ENCODE results near the gene SRGAP2B. TPM values are rescaled to one million over a fixed set of nuclear protein-coding genes. Genes with fewer than 3 reads are reported as not detected.
A peak's percentile ranks its signal among the peaks of the same experiment; 100 is the strongest.
"Not testable (repeated sequence)": the region's sequence is repeated elsewhere in the genome, so short reads cannot be mapped to it uniquely, and the experiment has no call there.

The SRGAP2B gene
- total and polyA plus RNA-seq, 2 experiments from 2014 or later, result 8.9 to 20.1 TPM

GRCh38 chr1:145008388-145008787, 86.7 kb downstream of the SRGAP2B start:
- not testable (repeated sequence) for H3K9me3 ChIP-seq (ENCODE audit: low read depth); H3K27ac ChIP-seq; DNase-seq (ENCODE audit: low read depth in 1 of 2, low spot score in 1 of 2); H3K36me3 ChIP-seq; H3K4me3 ChIP-seq; H3K4me1 ChIP-seq (ENCODE audit: low read depth); H3K27me3 ChIP-seq

GRCh38 chr1:145005142-145005541, 90.0 kb downstream of the SRGAP2B start:
- not testable (repeated sequence) for DNase-seq (ENCODE audit: low read depth in 1 of 2, low spot score in 1 of 2); H3K27ac ChIP-seq; H3K9me3 ChIP-seq (ENCODE audit: low read depth); H3K4me3 ChIP-seq; H3K36me3 ChIP-seq; H3K27me3 ChIP-seq; H3K4me1 ChIP-seq (ENCODE audit: low read depth)

GRCh38 chr1:145001381-145001780, 93.7 kb downstream of the SRGAP2B start:
- not testable (repeated sequence) for DNase-seq (ENCODE audit: low read depth in 1 of 2, low spot score in 1 of 2)

GRCh38 chr1:145000743-145001326, 94.3 kb downstream of the SRGAP2B start:
- H3K36me3 ChIP-seq; DNase-seq (ENCODE audit: low read depth in 1 of 2, low spot score in 1 of 2); H3K27me3 ChIP-seq; H3K4me3 ChIP-seq; H3K27ac ChIP-seq; H3K4me1 ChIP-seq (ENCODE audit: low read depth); H3K9me3 ChIP-seq (ENCODE audit: low read depth): not testable (repeated sequence)

More at GRCh38 chr1:145001381-145001780, 93.7 kb downstream of the SRGAP2B start:
- H3K27me3 ChIP-seq; H3K4me3 ChIP-seq; H3K9me3 ChIP-seq (ENCODE audit: low read depth); H3K4me1 ChIP-seq (ENCODE audit: low read depth); H3K36me3 ChIP-seq; H3K27ac ChIP-seq: not testable (repeated sequence)

- DNase-seq (ENCODE audit: low read depth in 1 of 2, low spot score in 1 of 2); H3K4me1 ChIP-seq (ENCODE audit: low read depth); H3K27ac ChIP-seq; H3K27me3 ChIP-seq; H3K36me3 ChIP-seq; H3K9me3 ChIP-seq (ENCODE audit: low read depth); H3K4me3 ChIP-seq: not testable (repeated sequence)
Observed at GRCh38 chr1:145000074-145000742, 94.9 kb downstream of the SRGAP2B start.

GRCh38 chr1:144998981-144999273, 96.2 kb downstream of the SRGAP2B start:
- DNase-seq (ENCODE audit: low read depth in 1 of 2, low spot score in 1 of 2); H3K27me3 ChIP-seq; H3K36me3 ChIP-seq; H3K9me3 ChIP-seq (ENCODE audit: low read depth); H3K4me1 ChIP-seq (ENCODE audit: low read depth); H3K27ac ChIP-seq; H3K4me3 ChIP-seq: not testable (repeated sequence)

- H3K27ac ChIP-seq; H3K4me3 ChIP-seq; H3K36me3 ChIP-seq; H3K4me1 ChIP-seq (ENCODE audit: low read depth); DNase-seq (ENCODE audit: low read depth in 1 of 2, low spot score in 1 of 2); H3K27me3 ChIP-seq; H3K9me3 ChIP-seq (ENCODE audit: low read depth): not testable (repeated sequence)
Observed at GRCh38 chr1:144998134-144998980, 96.8 kb downstream of the SRGAP2B start.

- H3K36me3 ChIP-seq; H3K27ac ChIP-seq; H3K9me3 ChIP-seq (ENCODE audit: low read depth); H3K4me3 ChIP-seq; H3K4me1 ChIP-seq (ENCODE audit: low read depth); H3K27me3 ChIP-seq: not testable (repeated sequence)
- peak in 1 of 2 donors; percentile 45 for DNase-seq (ENCODE audit: low read depth in 1 of 2, low spot score in 1 of 2)
Observed at GRCh38 chr1:144995833-144996410, 99.2 kb downstream of the SRGAP2B start.

GRCh38 chr1:144992915-144993314, 102.2 kb downstream of the SRGAP2B start:
- not testable (repeated sequence) for H3K27ac ChIP-seq; H3K4me1 ChIP-seq (ENCODE audit: low read depth); H3K9me3 ChIP-seq (ENCODE audit: low read depth); H3K27me3 ChIP-seq; H3K36me3 ChIP-seq; H3K4me3 ChIP-seq
- peak in 1 of 2 donors; percentile 52 for DNase-seq (ENCODE audit: low read depth in 1 of 2, low spot score in 1 of 2)

GRCh38 chr1:144990611-144991010, 104.5 kb downstream of the SRGAP2B start:
- H3K4me3 ChIP-seq; DNase-seq (ENCODE audit: low read depth in 1 of 2, low spot score in 1 of 2); H3K9me3 ChIP-seq (ENCODE audit: low read depth); H3K36me3 ChIP-seq; H3K27ac ChIP-seq; H3K27me3 ChIP-seq; H3K4me1 ChIP-seq (ENCODE audit: low read depth): not testable (repeated sequence)

- H3K4me3 ChIP-seq, H3K27me3 ChIP-seq: not testable (repeated sequence)
Observed at GRCh38 chr1:144987131-144987530, 108.0 kb downstream of the SRGAP2B start.

GRCh38 chr1:144986171-144986860, 108.8 kb downstream of the SRGAP2B start:
- H3K27me3 ChIP-seq; H3K27ac ChIP-seq; H3K4me3 ChIP-seq; H3K9me3 ChIP-seq (ENCODE audit: low read depth); DNase-seq (ENCODE audit: low read depth in 1 of 2, low spot score in 1 of 2); H3K36me3 ChIP-seq; H3K4me1 ChIP-seq (ENCODE audit: low read depth): not testable (repeated sequence)

More at GRCh38 chr1:144987131-144987530, 108.0 kb downstream of the SRGAP2B start:
- H3K9me3 ChIP-seq (ENCODE audit: low read depth); H3K27ac ChIP-seq; H3K36me3 ChIP-seq; H3K4me1 ChIP-seq (ENCODE audit: low read depth); DNase-seq (ENCODE audit: low read depth in 1 of 2, low spot score in 1 of 2): not testable (repeated sequence)

GRCh38 chr1:144985550-144986170, 109.5 kb downstream of the SRGAP2B start:
- H3K27me3 ChIP-seq; H3K36me3 ChIP-seq; H3K9me3 ChIP-seq (ENCODE audit: low read depth); H3K4me3 ChIP-seq; DNase-seq (ENCODE audit: low read depth in 1 of 2, low spot score in 1 of 2); H3K27ac ChIP-seq; H3K4me1 ChIP-seq (ENCODE audit: low read depth): not testable (repeated sequence)
